Upper lobe of right lung (tissue), 1 donor: ENCODE results near the gene PLEKHA7. TPM values are rescaled to one million over a fixed set of nuclear protein-coding genes. Genes with fewer than 3 reads are reported as not detected.

Source experiments
- ATAC-seq: fragments of 200-7000 bp; cut with Tn5 transposase; one replicate; pipeline ENCODE4 v1.9.1; 2020; ENCODE audit warnings: mild to moderate bottlenecking, moderate library complexity
- DNase-seq: peaks from one replicate; pipeline ENCODE4 v3.0.0-alpha.2; 2020
- H3K27ac ChIP-seq: fragments of 200-600 bp; one replicate; pipeline ENCODE4 v1.8.0; 2022
- H3K27me3 ChIP-seq: fragments of 200-600 bp; one replicate; pipeline ENCODE4 v1.8.0; 2022; ENCODE audit warnings: mild to moderate bottlenecking
- H3K36me3 ChIP-seq: fragments of 200-600 bp; one replicate; pipeline ENCODE4 v1.8.0; 2022
- H3K4me1 ChIP-seq: fragments of 200-600 bp; one replicate; pipeline ENCODE4 v1.8.0; 2022
- H3K4me3 ChIP-seq: fragments of 200-600 bp; one replicate; pipeline ENCODE4 v1.8.0; 2022; ENCODE audit warnings: mild to moderate bottlenecking
- H3K9me3 ChIP-seq: fragments of 200-600 bp; one replicate; pipeline ENCODE4 v1.8.0; 2022
- CTCF ChIP-seq: fragments of 200-600 bp; IDR thresholded peaks from one replicate; pipeline ENCODE4 v1.8.0; 2022; ENCODE audit warnings: antibody characterized with exemption
- intact Hi-C: fragments of 100-400 bp; cut with DNase I; formaldehyde crosslinking; loops from one replicate; pipeline ENCODE4 v1.11.0; 2022
- total RNA-seq: library from RNA; stranded (reverse); fragmentation: NEBNext Ultra II Directional; extraction: Animal tissue kit (Norgen Biotek cat#: 25700); gene quantifications from one replicate; pipeline ENCODE4 v1.2.1, GENCODE V29; 2021
- donor health status: DM: no; HTN: yes; CAD: no; lungs with severe emphysema.

Gene PLEKHA7
- total RNA-seq, 1 donor from 2014 or later, result 43.6 TPM

GRCh38 chr11:16902781-16903378, 111.3 kb downstream of the PLEKHA7 start:
- intact Hi-C loops, result no loop called here
- DNase-seq (no peak), ATAC-seq (no peak)
- Histone ChIP-seq H3K27ac (no peak overlapping the region), H3K4me1 (no peaks in the 10 kb centered on the region), H3K4me3 (no peak overlapping the region), H3K36me3 (no peaks in the 10 kb centered on the region), H3K27me3 (no peaks in the 10 kb centered on the region), H3K9me3 (no peaks in the 10 kb centered on the region)
- no peak for TF ChIP-seq CTCF

GRCh38 chr11:16902182-16902581, 112.0 kb downstream of the PLEKHA7 start:
- Histone ChIP-seq H3K9me3 (no peaks in the 10 kb centered on the region), H3K4me1 (no peaks in the 10 kb centered on the region), H3K36me3 (no peaks in the 10 kb centered on the region), H3K4me3 (no peak overlapping the region), H3K27ac (no peak overlapping the region), H3K27me3 (no peaks in the 10 kb centered on the region)
- ATAC-seq (no peak), DNase-seq (no peak)
- no peak for TF ChIP-seq CTCF
- intact Hi-C loops, result no loop called here

- DNase-seq (no peak), ATAC-seq (no peak)
- TF ChIP-seq CTCF, result no peak
- Histone ChIP-seq H3K36me3 (no peaks in the 10 kb centered on the region), H3K4me3 (no peak overlapping the region), H3K27me3 (no peaks in the 10 kb centered on the region), H3K4me1 (no peaks in the 10 kb centered on the region), H3K9me3 (no peaks in the 10 kb centered on the region), H3K27ac (no peak overlapping the region)
- intact Hi-C loops, result no loop called here
These were observed 113.7 kb downstream of the PLEKHA7 start for GRCh38 chr11:16900491-16900890.

GRCh38 chr11:16899708-16900303, 114.4 kb downstream of the PLEKHA7 start:
- no peak for ATAC-seq
- intact Hi-C loops, result no loop called here
- H3K4me1 ChIP-seq, result no peaks in the 10 kb centered on the region

GRCh38 chr11:16898274-16898985, 115.8 kb downstream of the PLEKHA7 start:
- intact Hi-C loops, result no loop called here
- ATAC-seq (no peak), DNase-seq (no peak)
- TF ChIP-seq CTCF, result no peak
- Histone ChIP-seq H3K27ac (no peak overlapping the region), H3K36me3 (no peaks in the 10 kb centered on the region), H3K4me1 (no peaks in the 10 kb centered on the region), H3K27me3 (no peaks in the 10 kb centered on the region), H3K9me3 (no peaks in the 10 kb centered on the region), H3K4me3 (no peak overlapping the region)

More at GRCh38 chr11:16899708-16900303, 114.4 kb downstream of the PLEKHA7 start:
- Histone ChIP-seq H3K27ac (no peak overlapping the region), H3K36me3 (no peaks in the 10 kb centered on the region), H3K4me3 (no peak overlapping the region), H3K27me3 (no peaks in the 10 kb centered on the region), H3K9me3 (no peaks in the 10 kb centered on the region)
- DNase-seq, result no peak
- no peak for TF ChIP-seq CTCF
